Measurements from ENCODE around the gene SUSD3.

SUSD3 gene

DNA sequence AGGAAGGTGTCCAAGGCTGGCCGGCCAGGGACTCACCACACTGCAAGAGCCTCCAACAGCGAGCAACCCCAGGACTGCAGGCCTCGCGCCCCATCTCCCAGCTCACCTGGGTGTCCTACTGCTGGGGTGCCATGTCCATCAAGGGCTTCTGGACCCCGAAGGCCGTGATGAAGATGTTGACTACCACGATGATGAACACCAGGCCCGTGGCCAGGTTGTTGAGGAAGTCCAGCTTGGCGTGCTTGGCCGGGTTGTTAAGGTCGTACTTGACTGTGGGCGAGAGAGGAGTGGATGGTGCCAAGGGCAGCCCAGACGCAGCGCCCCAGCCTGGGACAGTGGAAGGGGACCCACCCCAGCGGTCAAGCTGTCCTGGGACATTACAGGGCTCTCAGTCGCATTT is 66.3 kb downstream of the SUSD3 start:
- TF ChIP-seq POLR2A (IDR thresholded peaks at IDR 0.05; ENCODE audit: extremely low read depth, insufficient read length), result no peak
- no peak for TF ChIP-seq MYC (IDR thresholded peaks at IDR 0.05; ENCODE audit: low read depth, low read length)
- TF ChIP-seq, protein P1, sequence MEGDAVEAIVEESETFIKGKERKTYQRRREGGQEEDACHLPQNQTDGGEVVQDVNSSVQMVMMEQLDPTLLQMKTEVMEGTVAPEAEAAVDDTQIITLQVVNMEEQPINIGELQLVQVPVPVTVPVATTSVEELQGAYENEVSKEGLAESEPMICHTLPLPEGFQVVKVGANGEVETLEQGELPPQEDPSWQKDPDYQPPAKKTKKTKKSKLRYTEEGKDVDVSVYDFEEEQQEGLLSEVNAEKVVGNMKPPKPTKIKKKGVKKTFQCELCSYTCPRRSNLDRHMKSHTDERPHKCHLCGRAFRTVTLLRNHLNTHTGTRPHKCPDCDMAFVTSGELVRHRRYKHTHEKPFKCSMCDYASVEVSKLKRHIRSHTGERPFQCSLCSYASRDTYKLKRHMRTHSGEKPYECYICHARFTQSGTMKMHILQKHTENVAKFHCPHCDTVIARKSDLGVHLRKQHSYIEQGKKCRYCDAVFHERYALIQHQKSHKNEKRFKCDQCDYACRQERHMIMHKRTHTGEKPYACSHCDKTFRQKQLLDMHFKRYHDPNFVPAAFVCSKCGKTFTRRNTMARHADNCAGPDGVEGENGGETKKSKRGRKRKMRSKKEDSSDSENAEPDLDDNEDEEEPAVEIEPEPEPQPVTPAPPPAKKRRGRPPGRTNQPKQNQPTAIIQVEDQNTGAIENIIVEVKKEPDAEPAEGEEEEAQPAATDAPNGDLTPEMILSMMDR (IDR thresholded peaks at IDR 0.05; ENCODE audit: low read depth, low read length), result no peak
- TF ChIP-seq, protein P2, sequence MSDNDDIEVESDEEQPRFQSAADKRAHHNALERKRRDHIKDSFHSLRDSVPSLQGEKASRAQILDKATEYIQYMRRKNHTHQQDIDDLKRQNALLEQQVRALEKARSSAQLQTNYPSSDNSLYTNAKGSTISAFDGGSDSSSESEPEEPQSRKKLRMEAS (IDR thresholded peaks at IDR 0.05; ENCODE audit: low read depth, low read length), result no peak
- DNase-seq (ENCODE audit: low read depth), result no peak
- no peak overlapping the region for H3K4me3 ChIP-seq (ENCODE audit: low read depth, low read length)

GRCh38 chr9:93125331-93125894 is 66.9 kb downstream of the SUSD3 start:
- no peak overlapping the region for H3K4me3 ChIP-seq (ENCODE audit: low read depth, low read length)
- DNase-seq (ENCODE audit: low read depth), result no peak
- TF ChIP-seq, protein P2 (IDR thresholded peaks at IDR 0.05; ENCODE audit: low read depth, low read length), result no peak
- no peak for TF ChIP-seq MYC (IDR thresholded peaks at IDR 0.05; ENCODE audit: low read depth, low read length)
- TF ChIP-seq POLR2A (IDR thresholded peaks at IDR 0.05; ENCODE audit: extremely low read depth, insufficient read length), result no peak
- TF ChIP-seq, protein P1 (IDR thresholded peaks at IDR 0.05; ENCODE audit: low read depth, low read length), result no peak

DNA sequence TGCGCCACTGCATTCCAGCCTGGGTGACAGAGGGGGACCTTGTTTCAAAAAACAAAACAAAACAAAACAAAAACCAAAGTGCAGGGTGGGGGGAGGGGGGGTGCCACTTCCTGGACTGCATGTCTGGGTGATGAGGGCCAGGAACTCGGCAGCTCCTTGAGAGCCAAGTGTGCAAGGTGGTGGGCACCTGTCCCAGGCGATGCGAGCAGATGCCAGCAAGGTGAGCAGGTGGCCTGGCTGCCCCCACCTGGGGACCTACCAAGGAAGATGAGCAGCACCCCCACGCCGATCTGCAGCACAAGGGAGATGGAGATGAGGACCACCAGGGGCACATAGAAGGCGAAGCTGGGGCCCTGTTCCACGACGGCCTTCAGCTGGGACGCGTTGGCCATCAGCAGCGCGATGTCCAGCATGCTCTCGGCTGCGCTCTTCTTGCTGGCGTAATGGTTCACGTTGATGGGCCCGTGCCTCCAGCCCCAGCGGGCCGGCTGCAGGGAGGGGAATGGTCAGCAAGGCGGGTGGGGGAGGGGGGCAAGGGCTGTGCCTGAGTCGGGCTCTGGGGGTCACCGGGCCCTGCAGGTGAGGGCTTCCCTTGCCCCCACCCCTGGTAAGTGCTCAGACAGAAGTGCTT is 67.8 kb downstream of the SUSD3 start:
- TF ChIP-seq, protein P1 (IDR thresholded peaks at IDR 0.05; ENCODE audit: low read depth, low read length), result no peak
- TF ChIP-seq MYC (IDR thresholded peaks at IDR 0.05; ENCODE audit: low read depth, low read length), result no peak
- TF ChIP-seq, protein P2 (IDR thresholded peaks at IDR 0.05; ENCODE audit: low read depth, low read length), result no peak
- TF ChIP-seq POLR2A (IDR thresholded peaks at IDR 0.05; ENCODE audit: extremely low read depth, insufficient read length), result no peak
- H3K4me3 ChIP-seq (ENCODE audit: low read depth, low read length), result no peak overlapping the region
- no peak for DNase-seq (ENCODE audit: low read depth)

DNA sequence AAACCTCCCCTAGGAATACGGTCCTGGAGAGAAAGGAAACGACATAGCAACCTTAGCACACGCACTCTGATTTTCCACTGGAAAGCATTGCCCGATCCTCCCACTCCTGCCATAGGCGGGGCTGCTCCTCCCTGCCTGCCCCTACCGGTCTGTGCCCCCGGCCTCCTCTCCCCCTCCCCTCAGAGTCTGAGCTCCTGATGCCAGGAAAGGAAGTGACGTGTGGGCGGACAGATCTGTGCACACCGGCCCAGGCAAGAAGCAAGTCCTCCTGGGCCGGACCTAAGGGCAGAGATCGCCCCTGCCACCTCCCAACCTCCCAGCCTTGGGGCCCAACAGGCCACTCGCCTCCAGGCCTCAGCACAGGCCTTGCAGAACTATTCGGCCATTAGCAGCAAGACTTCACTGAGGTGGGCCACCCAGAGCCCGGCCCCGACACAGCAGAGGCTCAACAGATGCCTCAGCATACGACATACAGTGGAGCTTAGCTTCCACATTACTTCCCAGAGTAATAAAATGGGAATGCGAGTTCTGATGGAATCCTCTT is 68.4 kb downstream of the SUSD3 start:
- TF ChIP-seq, protein P1 (IDR thresholded peaks at IDR 0.05; ENCODE audit: low read depth, low read length), result no peak
- TF ChIP-seq, protein P2 (IDR thresholded peaks at IDR 0.05; ENCODE audit: low read depth, low read length), result no peak
- TF ChIP-seq POLR2A (IDR thresholded peaks at IDR 0.05; ENCODE audit: extremely low read depth, insufficient read length), result no peak
- TF ChIP-seq MYC (IDR thresholded peaks at IDR 0.05; ENCODE audit: low read depth, low read length), result no peak
- no peak overlapping the region for H3K4me3 ChIP-seq (ENCODE audit: low read depth, low read length)
- no peak for DNase-seq (ENCODE audit: low read depth)

DNA sequence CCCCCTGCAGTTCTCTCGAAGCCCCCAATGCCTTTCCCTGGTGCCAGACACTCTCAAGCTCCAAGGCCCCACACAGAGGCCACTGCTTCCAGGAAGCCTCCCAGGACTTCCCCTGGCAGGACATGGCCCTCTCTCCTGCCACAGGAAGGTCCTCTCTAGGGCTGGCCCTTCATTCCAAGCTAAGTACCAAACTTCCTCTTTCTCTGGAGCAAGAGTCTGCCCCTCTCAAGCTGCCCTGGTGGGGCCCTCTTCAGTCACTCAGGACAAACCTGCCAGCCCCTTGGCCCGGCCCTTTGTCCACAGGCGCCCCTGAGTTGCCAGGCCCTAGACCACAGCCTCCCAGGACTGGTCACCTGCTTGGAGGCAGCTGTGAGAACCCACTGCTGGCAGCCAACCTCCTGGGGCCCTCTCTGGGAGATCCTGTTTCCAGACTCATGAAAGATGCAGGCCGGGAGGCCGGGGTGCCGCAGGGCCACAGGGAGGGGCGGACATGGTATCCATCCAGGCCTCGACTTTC is 69.0 kb downstream of the SUSD3 start:
- DNase-seq (ENCODE audit: low read depth), result peak; percentile 64
- TF ChIP-seq, protein P1 (IDR thresholded peaks at IDR 0.05; ENCODE audit: low read depth, low read length), result no peak
- no peak for TF ChIP-seq MYC (IDR thresholded peaks at IDR 0.05; ENCODE audit: low read depth, low read length)
- no peak for TF ChIP-seq POLR2A (IDR thresholded peaks at IDR 0.05; ENCODE audit: extremely low read depth, insufficient read length)
- TF ChIP-seq, protein P2 (IDR thresholded peaks at IDR 0.05; ENCODE audit: low read depth, low read length), result no peak
- H3K4me3 ChIP-seq (ENCODE audit: low read depth, low read length), result no peak overlapping the region

Data from NB4 (cell line).